BE2C (cell line): ENCODE results near the gene NPTXR.

ENCODE experiments used
- DNase-seq: peaks from one replicate; pipeline ENCODE4 v3.0.0-alpha.2; 2020
- H3K27me3 ChIP-seq: fragments of 250-450 bp; sonication (Bioruptor Pico); 2 replicates; pipeline ENCODE4 v1.5.1; 2020; ENCODE audit warnings: mild to moderate bottlenecking
- H3K36me3 ChIP-seq: fragments of 250-450 bp; sonication (Bioruptor Pico); 2 replicates; pipeline ENCODE4 v1.5.1; 2020; ENCODE audit warnings: mild to moderate bottlenecking
- H3K4me1 ChIP-seq: fragments of 250-450 bp; sonication (Bioruptor Pico); 2 replicates; pipeline ENCODE4 v1.5.1; 2020
- H3K4me3 ChIP-seq: 2 replicates; pipeline ENCODE4 v1.5.1; 2011; ENCODE audit warnings: low read depth, low read length
- H3K9me3 ChIP-seq: fragments of 250-450 bp; sonication (Bioruptor Pico); 2 replicates; pipeline ENCODE4 v1.5.1; 2020
- CTCF ChIP-seq: IDR thresholded peaks from 2 replicates; pipeline ENCODE4 v1.5.1; 2012; ENCODE audit warnings: mild to moderate bottlenecking, low read depth, low read length

Gene NPTXR

DNA sequence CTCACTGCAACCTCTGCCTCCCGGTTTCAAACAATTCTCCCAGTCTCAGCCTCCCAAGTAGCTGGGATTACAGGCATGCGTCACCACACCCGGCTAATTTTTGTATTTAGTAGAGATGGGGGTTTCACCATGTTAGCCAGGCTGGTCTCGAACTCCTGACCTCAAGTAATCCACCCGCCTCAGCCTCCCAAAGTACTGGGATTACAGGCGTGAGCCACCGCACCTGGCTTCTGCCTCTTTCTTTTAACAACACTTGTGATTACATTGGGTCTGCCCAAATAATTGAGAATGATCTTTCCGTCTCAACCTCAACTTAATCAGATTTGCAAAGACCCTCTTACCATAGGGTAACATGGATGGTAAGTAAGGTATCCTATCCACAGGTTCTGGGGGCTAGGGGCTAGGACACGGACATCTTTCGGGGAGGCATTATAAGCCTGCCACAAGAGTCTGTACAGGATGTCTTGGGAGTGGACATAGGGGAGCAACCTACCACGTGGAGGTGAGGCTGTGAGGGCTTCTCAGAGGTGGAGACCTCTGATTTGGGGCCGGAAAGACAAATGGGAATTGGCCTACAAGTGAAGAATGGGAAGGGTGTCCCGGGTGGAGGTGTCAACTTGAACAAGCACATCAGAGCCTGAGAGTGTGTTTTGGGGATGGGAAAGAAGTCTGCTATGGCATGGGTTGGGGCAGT is 30.8 kb upstream of the NPTXR start:
- peaks cover 4% of the 10 kb centered on the region for H3K4me1 ChIP-seq
- peaks cover 5% of the 10 kb centered on the region for H3K36me3 ChIP-seq
- no peak for TF ChIP-seq CTCF
- H3K9me3 ChIP-seq = no peaks in the 10 kb centered on the region
- H3K4me3 ChIP-seq = no peak overlapping the region
- DNase-seq = no peak
- no peaks in the 10 kb centered on the region for H3K27me3 ChIP-seq

DNA sequence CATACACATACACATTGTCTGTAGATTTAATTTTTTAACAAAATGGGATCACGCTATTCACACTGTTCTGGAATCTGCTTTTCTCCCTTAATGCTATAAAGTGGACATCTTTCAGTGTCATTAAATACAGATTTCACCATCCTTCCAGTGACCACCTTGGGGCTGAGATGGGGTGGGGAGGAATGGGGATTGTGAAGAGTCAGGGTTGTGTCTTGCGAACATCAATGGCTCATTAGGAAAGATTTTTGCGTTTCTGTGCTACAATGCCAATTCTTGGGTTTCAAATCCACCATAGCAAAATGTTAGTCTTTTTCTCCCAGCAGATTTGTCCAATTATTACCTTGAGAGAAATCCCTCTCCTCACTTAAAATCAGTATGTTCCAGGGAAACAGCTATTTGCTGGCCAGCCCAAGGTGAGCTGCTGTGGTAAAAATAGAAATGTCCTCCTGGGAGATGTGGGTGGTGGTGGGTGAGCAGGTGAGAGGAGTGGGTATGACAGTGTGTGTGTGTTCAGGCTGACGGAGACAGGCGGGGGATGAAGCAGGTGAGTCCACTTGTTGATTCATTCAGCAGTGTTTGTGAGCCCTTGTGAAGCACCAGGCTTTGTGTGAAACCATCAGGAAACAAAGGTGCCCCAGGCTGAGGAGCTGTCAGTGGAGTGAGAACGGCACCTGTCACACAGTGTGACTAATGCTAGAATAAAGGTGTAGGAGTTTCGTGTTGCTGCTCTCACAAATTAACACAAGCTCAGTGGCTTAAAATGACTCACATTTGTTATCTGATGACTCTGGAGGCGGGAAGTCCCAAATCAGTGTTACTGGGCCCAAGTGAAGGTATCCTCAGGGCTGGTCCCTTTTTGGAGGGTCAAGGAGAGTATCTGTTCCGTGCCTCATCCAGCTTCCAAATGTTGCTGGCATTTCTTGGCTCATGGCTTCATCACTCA is 29.9 kb upstream of the NPTXR start:
- no peak for DNase-seq
- no peaks in the 10 kb centered on the region for H3K9me3 ChIP-seq
- H3K36me3 ChIP-seq = peaks cover 12% of the 10 kb centered on the region
- H3K4me3 ChIP-seq = peak overlapping the region; percentile 76
- no peak for TF ChIP-seq CTCF
- peaks cover 11% of the 10 kb centered on the region for H3K4me1 ChIP-seq
- no peaks in the 10 kb centered on the region for H3K27me3 ChIP-seq

DNA sequence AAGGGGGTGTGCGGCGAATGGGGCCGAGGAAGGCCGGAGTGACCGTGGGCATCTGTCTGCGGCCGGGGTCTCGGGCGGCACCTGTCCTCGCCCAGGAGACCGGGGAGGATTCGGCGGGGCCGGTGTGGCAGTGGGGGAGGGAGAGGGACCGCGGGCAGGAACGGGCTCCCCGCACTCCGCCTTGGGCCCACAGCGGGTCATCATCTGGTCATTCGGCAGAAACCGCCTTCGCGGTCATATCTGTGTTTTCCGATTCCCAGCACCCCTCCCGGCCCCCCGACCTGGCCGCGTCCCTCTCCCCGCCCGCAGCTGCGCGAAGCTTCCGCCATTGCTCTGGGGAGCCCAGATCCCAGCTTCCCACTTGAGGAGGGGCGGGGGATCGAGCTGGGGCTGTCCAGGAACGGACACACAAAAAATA is 29.0 kb upstream of the NPTXR start:
- peaks cover 21% of the 10 kb centered on the region for H3K36me3 ChIP-seq
- H3K4me3 ChIP-seq = peak overlapping the region; percentile 76
- no peaks in the 10 kb centered on the region for H3K9me3 ChIP-seq
- TF ChIP-seq CTCF = no peak
- H3K4me1 ChIP-seq = peaks cover 20% of the 10 kb centered on the region
- peak; percentile 71 for DNase-seq
- H3K27me3 ChIP-seq = no peaks in the 10 kb centered on the region

- no peaks in the 10 kb centered on the region for H3K27me3 ChIP-seq
- peak; percentile 97 for DNase-seq
- peak within 1 kb of the TSS; percentile 90 for H3K4me3 ChIP-seq
- peaks cover 25% of the 10 kb centered on the region for H3K4me1 ChIP-seq
- peaks cover 27% of the 10 kb centered on the region for H3K36me3 ChIP-seq
- no peak for TF ChIP-seq CTCF
- H3K9me3 ChIP-seq = no peaks in the 10 kb centered on the region
Measured at GRCh38 chr22:38872172-38872830, 28.5 kb upstream of the NPTXR start, which contains the start of gene CBX6. Gene CBX6 (minus strand): TSS chr22:38872216. CDS start chr22:38872190, 26 bp downstream.

GRCh38 chr22:38871360-38872171 is 27.7 kb upstream of the NPTXR start:
- no peak for TF ChIP-seq CTCF
- no peaks in the 10 kb centered on the region for H3K9me3 ChIP-seq
- no peak for DNase-seq
- H3K27me3 ChIP-seq = no peaks in the 10 kb centered on the region
- peaks cover 31% of the 10 kb centered on the region for H3K36me3 ChIP-seq
- H3K4me3 ChIP-seq = peak overlapping the region; percentile 90
- peaks cover 26% of the 10 kb centered on the region for H3K4me1 ChIP-seq
